GM21619 (cell line): ENCODE measurements around the gene LAMB4.

Experiments used
- ATAC-seq: cut with Tn5 transposase; IDR thresholded peaks from one replicate; pipeline ENCODE4 v1.9.1; 2021; ENCODE audit not compliant: unreplicated experiment

Gene LAMB4

DNA sequence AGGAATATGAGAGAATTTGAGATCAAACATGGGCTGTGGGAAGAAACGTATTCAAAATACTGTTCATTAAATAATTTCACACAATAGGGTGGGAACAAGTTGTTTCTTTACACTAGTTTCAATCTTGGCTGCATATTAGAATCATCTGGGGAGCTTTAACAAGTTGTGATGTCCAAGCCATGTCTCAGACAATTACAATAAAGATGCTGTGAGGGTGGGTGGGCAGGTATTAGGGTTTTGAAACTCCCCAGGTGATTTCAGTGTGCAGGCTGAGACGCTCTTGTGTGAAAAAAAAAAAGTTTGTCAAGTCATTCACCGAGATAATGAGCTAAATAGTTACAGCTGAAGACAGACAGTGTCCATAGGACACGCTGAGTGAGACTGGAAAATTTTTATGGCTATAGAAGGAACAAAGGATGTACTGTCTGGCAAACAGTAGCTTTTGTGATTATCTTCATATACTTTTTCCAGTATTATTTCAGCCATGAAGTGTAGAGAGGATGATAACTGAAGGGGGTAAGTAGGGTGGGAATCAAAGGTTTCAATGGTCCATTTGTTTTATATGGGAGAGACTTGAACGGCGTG, 12.6 kb upstream of the LAMB4 start:
- ATAC-seq: no peak

GRCh38 chr7:108142180-108142579, 12.0 kb upstream of the LAMB4 start:
- ATAC-seq: no peak

DNA sequence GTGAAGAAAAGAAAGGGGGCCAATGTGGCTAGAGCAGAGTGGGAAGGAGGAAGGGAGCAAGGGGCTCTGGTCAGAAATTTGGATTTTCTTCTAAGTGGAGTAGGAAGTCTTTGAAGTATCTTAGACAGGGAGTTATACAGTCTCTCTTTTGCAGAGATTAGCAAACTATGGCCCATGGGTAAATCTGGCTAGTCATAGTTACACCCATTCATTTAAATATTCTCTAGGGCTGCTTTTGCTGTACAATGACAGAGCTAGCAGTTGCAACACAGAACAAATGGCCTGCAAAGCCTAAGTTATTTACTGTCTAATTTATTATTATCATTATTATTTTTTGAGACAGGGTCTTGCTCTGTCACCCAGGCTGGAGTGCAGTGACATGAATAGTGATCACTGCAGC, 10.5 kb upstream of the LAMB4 start:
- no peak for ATAC-seq

DNA sequence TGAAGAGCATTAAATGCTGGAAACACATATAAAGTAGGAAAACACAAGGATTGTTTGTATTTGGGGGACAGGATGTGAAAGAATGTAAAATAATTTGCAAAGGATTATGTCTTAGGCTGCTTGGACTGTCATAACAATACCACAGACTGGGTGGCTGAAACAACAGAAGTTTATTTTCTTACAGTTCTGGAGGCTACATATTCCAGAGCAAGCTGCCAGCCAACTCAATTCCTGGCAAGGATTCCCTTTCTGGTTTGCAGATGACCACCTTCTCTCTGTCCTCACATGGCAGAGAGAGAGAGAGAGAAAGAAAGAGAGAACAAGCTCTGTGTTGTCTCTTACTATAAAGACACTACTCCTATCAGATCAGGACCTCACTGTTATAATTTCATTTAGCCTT, 8.8 kb upstream of the LAMB4 start:
- no peak for ATAC-seq

DNA sequence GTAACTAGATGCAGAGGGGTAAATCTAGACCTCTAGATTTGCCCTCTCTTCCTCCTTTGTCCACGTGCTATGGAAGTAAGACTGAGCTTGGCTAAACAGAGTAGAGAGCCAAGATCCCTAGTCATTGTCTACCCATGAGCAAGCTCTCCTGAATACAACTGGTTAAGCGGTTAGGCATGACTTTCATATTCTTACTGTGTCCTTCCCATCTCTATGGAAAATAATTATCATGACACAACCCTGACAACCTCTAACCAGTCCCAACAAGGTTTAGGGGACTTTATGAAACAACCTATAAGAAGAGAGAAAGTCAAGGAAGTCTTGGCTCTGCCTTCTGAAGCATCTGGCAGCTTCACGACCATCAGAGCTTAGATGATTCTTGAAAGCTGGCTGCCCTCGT, 7.8 kb upstream of the LAMB4 start:
- ATAC-seq: no peak

- ATAC-seq: no peak
Observed at GRCh38 chr7:108137040-108137439, 6.9 kb upstream of the LAMB4 start.

- peak; percentile 16 for ATAC-seq
Observed at GRCh38 chr7:108136191-108136688, 6.1 kb upstream of the LAMB4 start.

GRCh38 chr7:108135446-108136190, 5.5 kb upstream of the LAMB4 start:
- ATAC-seq: peak; percentile 98

DNA sequence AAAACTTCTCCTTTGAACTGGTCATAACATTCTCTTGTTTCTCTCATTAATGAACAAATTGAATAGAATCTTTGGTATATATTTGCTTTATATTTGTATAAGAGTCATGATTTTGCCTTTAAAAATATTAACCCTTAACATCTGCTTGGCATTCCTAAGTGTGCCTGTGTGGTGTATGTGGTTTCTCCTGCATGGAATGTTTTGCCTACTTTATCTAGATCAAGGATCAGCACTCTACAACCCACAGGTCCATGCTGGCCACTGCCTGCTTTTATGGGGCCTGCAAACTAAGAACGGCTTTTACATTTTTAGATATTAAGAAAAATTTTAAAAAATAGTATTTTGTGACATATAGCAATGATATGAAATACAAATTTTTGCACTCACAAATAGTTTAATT, 4.3 kb upstream of the LAMB4 start:
- no peak for ATAC-seq

DNA sequence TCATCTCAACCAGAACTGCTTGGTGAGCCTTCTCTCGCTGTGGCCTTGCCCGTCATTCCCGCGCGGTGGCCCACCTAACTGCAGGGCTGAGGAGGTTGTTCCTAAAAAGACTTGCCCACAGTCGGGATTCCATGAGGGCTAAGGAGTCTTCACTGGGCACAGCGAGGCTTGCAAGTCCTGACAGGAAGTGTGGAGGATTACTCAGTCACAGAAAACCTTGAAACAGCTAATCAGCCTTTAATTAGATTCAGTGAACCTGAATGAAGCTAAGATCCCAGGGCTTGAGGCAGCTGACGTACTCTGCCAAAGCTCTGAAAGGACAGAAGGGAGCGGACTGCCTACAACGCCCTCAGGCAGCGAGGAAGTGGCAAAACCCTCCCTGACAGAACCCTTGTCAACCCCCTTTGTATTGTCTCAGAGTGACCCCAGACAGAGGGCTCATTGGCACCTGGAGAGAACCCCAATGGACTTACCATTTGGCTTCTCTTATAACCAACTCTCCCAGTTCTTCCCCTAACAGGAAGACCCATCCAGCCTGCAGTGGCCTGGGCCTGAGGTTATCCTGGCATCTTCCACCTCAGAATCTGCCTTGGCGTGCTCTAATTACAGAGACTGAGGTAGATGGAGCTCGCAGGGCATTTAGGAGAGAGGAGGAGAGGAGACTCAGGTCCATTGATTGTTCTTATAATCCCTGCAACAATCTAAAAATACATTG, 2.5 kb upstream of the LAMB4 start:
- ATAC-seq: no peak

- no peak for ATAC-seq
Observed at GRCh38 chr7:108129018-108129965, 869 bp downstream of the LAMB4 start.

GRCh38 chr7:108128514-108128913, 1.6 kb downstream of the LAMB4 start:
- no peak for ATAC-seq

- no peak for ATAC-seq
Observed at GRCh38 chr7:108127461-108127860, 2.7 kb downstream of the LAMB4 start.

- ATAC-seq: no peak
Observed at GRCh38 chr7:108124820-108125219, 5.3 kb downstream of the LAMB4 start.

- no peak for ATAC-seq
Observed at GRCh38 chr7:108122181-108122580, 8.0 kb downstream of the LAMB4 start.

DNA sequence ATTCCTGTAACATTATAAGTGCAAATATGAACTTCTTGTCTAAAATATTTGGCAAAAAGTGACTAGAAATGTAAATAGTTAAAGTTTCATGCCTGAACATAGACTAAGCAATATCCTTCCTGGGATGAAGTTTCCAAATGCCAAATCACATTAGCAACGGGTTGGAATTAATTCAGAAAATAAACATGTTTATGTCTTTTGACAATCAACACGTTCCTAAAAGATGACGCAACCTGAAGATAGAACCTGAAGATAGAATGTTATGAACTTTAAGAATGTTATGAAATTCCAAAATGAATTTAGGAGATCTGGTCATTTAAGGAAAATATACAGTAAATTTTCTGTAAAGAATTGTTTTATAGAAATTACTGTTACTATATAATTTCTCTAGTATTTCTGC, 9.2 kb downstream of the LAMB4 start:
- ATAC-seq: no peak

GRCh38 chr7:108120196-108120595, 10.0 kb downstream of the LAMB4 start:
- no peak for ATAC-seq

GRCh38 chr7:108118959-108119358, 11.2 kb downstream of the LAMB4 start:
- no peak for ATAC-seq

- ATAC-seq: no peak
Observed at GRCh38 chr7:108114117-108114841, 15.9 kb downstream of the LAMB4 start.

DNA sequence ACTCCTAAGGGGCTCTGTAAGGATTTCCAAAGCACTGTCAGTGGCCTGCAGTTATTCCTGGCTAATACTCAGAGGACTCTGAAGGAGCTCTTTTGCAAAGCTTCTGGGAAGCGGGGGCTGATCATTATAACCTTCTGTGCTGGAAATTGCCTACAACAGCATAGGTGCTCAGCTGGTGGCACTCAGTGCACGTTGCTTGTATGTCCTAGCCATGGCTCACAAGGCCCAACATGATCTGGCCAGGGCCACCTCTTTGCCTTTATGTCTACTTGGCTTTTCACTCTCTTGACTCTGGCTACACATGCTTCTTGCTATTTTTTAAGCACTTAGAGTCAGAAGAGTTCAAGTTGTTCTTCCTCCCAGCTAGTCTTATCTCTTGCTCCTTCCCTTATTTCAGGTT, 17.5 kb downstream of the LAMB4 start:
- no peak for ATAC-seq
